GM10248 (cell line): Measurements from ENCODE around the gene SLC34A1.
A peak's percentile ranks its signal among the peaks of the same experiment; 100 is the strongest.

Source experiments
- CTCF ChIA-PET: fragments of 300-600 bp; sonication (Branson Sonifier 250); formaldehyde crosslinking; extraction: SDS; loops from one replicate; lab custom pipeline; 2021; ENCODE audit warnings: antibody characterized with exemption; lab: Yijun Ruan, JAX
- POLR2A ChIA-PET: fragments of 350-650 bp; sonication (Branson Sonifier 250); formaldehyde crosslinking; extraction: SDS; loops from one replicate; lab custom pipeline; 2020; ENCODE audit warnings: antibody characterized with exemption; lab: Yijun Ruan, JAX
- DNase-seq: peaks from one replicate; pipeline ENCODE4 v3.0.0; 2012; ENCODE audit errors: extremely low spot score
- TF ChIP-seq, protein P1 (sequence below): IDR thresholded peaks from 2 replicates; pipeline ENCODE4 v1.5.1; 2012; ENCODE audit warnings: mild to moderate bottlenecking, low read depth; ENCODE audit errors: extremely low read depth, missing control alignments, control extremely low read depth

Gene SLC34A1

DNA sequence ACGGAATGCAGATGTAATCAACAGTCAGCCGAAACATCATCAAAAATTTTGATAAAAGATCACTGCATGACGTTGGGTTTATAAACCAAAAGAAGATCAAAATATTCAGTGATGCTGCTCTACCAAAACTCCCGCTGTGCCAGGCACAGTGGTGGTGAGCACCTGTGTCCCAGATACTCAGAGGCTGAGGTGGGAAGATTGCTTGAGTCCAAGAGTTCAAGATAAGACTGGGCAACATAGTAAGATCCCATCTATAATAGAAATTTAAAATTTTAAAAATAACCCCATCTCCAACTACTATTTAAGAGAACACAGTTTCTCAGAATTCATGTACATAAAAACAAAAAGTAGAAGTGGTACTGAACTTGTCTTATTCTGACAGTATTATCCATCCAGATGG lies 36.5 kb upstream of the SLC34A1 start:
- POLR2A ChIA-PET, result no interaction called here
- TF ChIP-seq, protein P1, sequence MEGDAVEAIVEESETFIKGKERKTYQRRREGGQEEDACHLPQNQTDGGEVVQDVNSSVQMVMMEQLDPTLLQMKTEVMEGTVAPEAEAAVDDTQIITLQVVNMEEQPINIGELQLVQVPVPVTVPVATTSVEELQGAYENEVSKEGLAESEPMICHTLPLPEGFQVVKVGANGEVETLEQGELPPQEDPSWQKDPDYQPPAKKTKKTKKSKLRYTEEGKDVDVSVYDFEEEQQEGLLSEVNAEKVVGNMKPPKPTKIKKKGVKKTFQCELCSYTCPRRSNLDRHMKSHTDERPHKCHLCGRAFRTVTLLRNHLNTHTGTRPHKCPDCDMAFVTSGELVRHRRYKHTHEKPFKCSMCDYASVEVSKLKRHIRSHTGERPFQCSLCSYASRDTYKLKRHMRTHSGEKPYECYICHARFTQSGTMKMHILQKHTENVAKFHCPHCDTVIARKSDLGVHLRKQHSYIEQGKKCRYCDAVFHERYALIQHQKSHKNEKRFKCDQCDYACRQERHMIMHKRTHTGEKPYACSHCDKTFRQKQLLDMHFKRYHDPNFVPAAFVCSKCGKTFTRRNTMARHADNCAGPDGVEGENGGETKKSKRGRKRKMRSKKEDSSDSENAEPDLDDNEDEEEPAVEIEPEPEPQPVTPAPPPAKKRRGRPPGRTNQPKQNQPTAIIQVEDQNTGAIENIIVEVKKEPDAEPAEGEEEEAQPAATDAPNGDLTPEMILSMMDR, result no peak
- no peak for DNase-seq

DNA sequence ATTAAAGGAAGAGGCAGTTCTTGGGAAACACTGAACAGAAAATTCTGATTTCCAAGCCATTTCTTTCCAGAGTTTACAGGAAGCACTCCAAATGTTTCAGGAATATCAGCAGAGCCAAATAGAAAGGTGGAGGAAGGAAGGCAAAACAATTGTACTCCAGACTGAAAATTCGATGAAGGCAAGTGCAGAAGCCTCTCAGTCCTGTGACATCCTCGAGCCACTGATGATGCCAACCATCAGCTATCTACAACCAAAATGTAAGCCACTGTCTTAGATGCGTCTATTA lies 34.9 kb upstream of the SLC34A1 start:
- no peak for DNase-seq
- TF ChIP-seq, protein P1, result no peak
- POLR2A ChIA-PET, result no interaction called here
- CTCF ChIA-PET, result interaction anchor here (1.1 to 35.5 kb wide), 7 partner anchors 16 to 278 kb away, joined by 3 to 734 read pairs (median 4); partner anchors contain the start of gene SLC34A1

More for the DNA sequence above, 36.5 kb upstream of the SLC34A1 start:
- CTCF ChIA-PET, result interaction anchor here (1.6 to 2.0 kb wide), 3 partner anchors 11 to 110 kb away, joined by 3 to 6 read pairs (median 5); no protein-coding TSS in a partner anchor

DNA sequence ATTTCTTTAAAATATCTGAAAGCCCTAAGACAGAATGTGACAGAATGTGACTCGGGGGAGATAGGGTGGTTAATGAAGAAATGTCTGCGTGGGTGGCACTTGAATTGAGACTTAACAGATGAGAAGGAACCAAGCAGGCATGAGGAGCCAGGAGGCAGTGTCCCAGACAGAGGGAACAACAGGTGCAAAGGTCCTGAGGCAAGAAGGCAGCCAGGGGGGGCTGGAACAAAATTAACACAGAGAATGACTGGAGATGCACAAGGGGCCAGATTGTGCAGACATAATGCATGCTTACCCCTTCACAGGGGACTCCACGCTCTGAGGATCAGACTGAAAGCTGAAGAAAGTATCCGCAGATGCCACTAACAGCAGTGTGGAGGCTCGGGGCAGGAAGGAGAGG lies 34.5 kb upstream of the SLC34A1 start:
- ChIA-PET POLR2A (no interaction called here), CTCF (interaction anchor here (1.1 to 35.5 kb wide), 8 partner anchors 15 to 278 kb away, joined by 3 to 734 read pairs (median 8); partner anchors contain the start of gene SLC34A1)
- no peak for DNase-seq
- TF ChIP-seq, protein P1, result no peak

DNA sequence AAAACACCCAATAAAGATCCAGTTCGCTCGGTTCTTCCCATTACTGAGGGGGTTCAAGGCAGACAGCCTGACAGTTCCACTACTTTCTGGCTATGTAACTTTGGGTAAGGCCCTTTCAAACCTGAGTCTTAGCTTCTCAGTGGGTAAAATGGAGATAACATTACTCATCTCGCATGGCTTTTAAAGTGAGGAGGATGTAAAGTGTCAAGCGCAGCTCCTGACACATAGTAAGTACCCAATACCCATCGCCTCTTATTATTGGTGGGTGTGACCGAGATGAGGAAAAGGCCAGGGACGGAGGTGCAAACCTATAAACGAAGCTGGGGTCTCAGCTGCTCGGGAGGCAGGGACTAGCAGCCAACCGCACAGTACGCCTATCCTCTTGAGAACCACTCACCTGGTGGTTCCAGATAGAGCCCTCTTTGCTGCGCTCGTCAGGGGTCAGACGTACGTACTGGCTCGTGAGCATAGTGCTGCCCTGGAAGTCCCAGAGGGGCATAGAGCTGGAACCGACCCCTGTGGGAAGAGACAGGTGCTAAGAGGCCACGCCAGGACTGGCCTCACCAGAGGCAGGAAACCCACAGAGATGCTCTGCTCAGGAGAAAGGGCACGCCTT lies 33.4 kb upstream of the SLC34A1 start:
- DNase-seq, result no peak
- CTCF ChIA-PET, result interaction anchor here (0.8 to 35.5 kb wide), 13 partner anchors 11 to 240 kb away, joined by 3 to 734 read pairs (median 14); partner anchors contain the start of gene SLC34A1
- TF ChIP-seq, protein P1, result no peak
- POLR2A ChIA-PET, result interaction anchor here (1.0 kb wide), 1 partner anchor 11 kb away, joined by 6 read pairs; no protein-coding TSS in a partner anchor

DNA sequence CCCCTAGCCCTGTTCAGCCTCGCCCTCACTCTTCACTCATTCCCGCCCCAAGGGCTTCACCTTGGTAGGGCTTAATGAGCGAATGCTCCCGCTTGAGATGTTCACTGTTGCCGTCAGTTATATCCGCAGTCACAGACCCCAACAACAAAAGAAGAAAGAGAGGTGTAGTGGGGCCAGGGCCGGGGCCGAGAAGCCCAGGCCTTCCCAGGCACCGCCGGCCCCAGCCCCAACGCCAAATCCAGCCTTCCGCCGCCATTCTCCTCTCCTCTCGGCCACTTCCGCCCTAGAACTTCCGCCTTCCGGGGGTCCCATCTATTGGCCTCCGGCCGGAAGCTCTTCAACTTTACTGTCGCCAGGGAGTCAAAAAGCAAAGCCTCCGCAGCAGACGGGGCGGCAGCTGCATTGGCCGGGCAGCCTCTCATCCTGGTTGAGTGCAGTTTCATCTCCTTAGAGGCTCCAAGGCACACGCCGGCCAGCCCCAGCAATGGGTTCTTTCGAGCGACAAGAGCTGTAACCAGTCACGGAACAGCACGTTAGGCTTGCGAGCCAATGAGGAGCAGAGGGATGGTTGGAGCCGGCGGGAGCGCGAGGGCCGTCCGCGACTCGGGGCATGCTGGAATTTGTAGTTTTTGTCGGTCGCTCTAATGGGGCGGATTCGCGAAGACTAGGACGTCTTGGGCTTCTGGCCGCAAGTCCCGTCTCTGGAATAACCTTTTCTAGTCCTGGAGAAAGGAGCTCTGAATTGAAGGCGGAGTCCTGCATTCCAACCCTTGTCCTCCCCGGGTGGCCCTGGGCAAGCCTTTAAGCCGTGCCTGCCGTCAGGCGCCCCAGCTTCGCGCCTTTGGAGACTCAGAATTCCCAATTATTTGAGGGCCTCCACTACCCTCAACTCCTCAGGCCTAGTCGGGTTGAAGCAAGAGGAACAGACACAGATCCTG lies 32.6 kb upstream of the SLC34A1 start, which contains the start of gene LMAN2:
LMAN2 (minus strand) TSS at position 277 of the 938 bp plus-strand sequence; CDS start at position 256, 21 bp downstream.
- ChIA-PET POLR2A (interaction anchor here (1.0 kb wide), 1 partner anchor 10 kb away, joined by 6 read pairs; no protein-coding TSS in a partner anchor), CTCF (interaction anchor here (0.8 to 35.5 kb wide), 13 partner anchors 10 to 241 kb away, joined by 3 to 734 read pairs (median 14); partner anchors contain the start of gene SLC34A1)
- DNase-seq, result peak; percentile 94
- TF ChIP-seq, protein P1, result no peak

DNA sequence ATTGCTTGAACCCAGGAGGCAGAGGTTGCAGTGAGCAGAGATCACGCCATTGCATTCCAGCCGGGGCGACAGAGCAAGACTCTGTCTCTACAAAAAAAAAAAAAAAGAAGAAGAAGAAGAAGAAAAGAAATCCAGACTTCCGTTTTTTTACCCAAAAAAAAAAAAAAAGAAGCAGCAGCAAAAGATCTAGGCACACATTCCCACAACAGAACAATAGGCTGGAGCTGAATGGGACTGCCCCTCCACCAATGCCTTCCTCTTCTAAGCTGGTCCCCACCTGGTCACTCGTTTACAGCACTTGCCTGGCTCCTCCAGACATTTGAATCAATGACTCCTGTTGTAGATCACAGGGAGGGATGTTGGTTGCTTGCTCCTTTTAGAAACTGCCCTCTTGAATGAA lies 31.1 kb upstream of the SLC34A1 start:
- ChIA-PET POLR2A (interaction anchor here (0.6 kb wide), 1 partner anchor 9 kb away, joined by 6 read pairs; no protein-coding TSS in a partner anchor), CTCF (interaction anchor here (1.3 to 35.5 kb wide), 8 partner anchors 9 to 239 kb away, joined by 3 to 734 read pairs (median 14); partner anchors contain the start of gene SLC34A1)
- DNase-seq, result no peak
- TF ChIP-seq, protein P1, result no peak
